Mesenchymal stem cell (in vitro differentiated cells and primary cell): ENCODE measurements around the gene GPR179.

ENCODE experiments used
- DNase-seq: peaks from one replicate; pipeline ENCODE4 v3.0.0-alpha.2; 2013
- H2AFZ ChIP-seq: one replicate; pipeline ENCODE4 v1.6.1; 2013; ENCODE audit warnings: low read depth, mild to moderate bottlenecking, control low read depth, inconsistent platforms, low read length, moderate library complexity
- H2AK5ac ChIP-seq: 2 replicates; pipeline ENCODE4 v1.6.1; 2013; ENCODE audit warnings: low read length, moderate library complexity, mild to moderate bottlenecking, inconsistent platforms; ENCODE audit not compliant: severe bottlenecking
- H2BK120ac ChIP-seq: one replicate; pipeline ENCODE4 v1.6.1; 2013; ENCODE audit warnings: low read depth, mild to moderate bottlenecking, inconsistent platforms, low read length, moderate library complexity
- H2BK12ac ChIP-seq, 2 experiments: one replicate each; pipeline ENCODE4 v1.6.1; 2013; ENCODE audit warnings: inconsistent platforms in 2 of 2, low read length in 2 of 2, mild to moderate bottlenecking in 2 of 2, moderate library complexity in 2 of 2, control low read depth in 1 of 2
- H2BK15ac ChIP-seq: one replicate; pipeline ENCODE4 v1.6.1; 2013; ENCODE audit warnings: mild to moderate bottlenecking, low read depth, inconsistent platforms; ENCODE audit not compliant: poor library complexity, severe bottlenecking
- H2BK5ac ChIP-seq: 2 replicates; pipeline ENCODE4 v1.6.1; 2013; ENCODE audit warnings: low read depth, mild to moderate bottlenecking, low read length, control low read depth, inconsistent platforms; ENCODE audit not compliant: poor library complexity, severe bottlenecking
- H3K14ac ChIP-seq, 2 experiments: one replicate each; pipeline ENCODE4 v1.6.1; 2013; ENCODE audit warnings: inconsistent platforms in 2 of 2, low read length in 2 of 2, control low read depth in 1 of 2, mild to moderate bottlenecking in 1 of 2, moderate library complexity in 1 of 2
- H3K18ac ChIP-seq, 2 experiments: one replicate each; pipeline ENCODE4 v1.6.1; 2013; ENCODE audit warnings: inconsistent platforms in 2 of 2, low read length in 2 of 2, control low read depth in 1 of 2, low read depth in 1 of 2, mild to moderate bottlenecking in 1 of 2
- H3K23ac ChIP-seq, 2 experiments: one replicate each; pipeline ENCODE4 v1.6.1; 2013; ENCODE audit warnings: inconsistent platforms in 2 of 2, low read length in 2 of 2, mild to moderate bottlenecking in 2 of 2, moderate library complexity in 2 of 2, control low read depth in 1 of 2
- H3K27ac ChIP-seq: 2 replicates; pipeline ENCODE4 v1.5.1; 2013; ENCODE audit warnings: mild to moderate bottlenecking, moderate library complexity, low read length, control low read depth, inconsistent platforms; ENCODE audit not compliant: poor library complexity, severe bottlenecking
- H3K27me3 ChIP-seq, 2 experiments: 2 replicates each; pipeline versions ENCODE4 v1.6.1 to v1.7.0; 2013; ENCODE audit warnings: low read length in 2 of 2, mild to moderate bottlenecking in 2 of 2, moderate library complexity in 2 of 2, control low read depth in 1 of 2, inconsistent platforms in 1 of 2; ENCODE audit not compliant: control insufficient read depth in 1 of 2, insufficient read depth in 1 of 2
- H3K36me3 ChIP-seq, 2 experiments: 2 replicates each; pipeline versions ENCODE4 v1.6.1 to v1.7.0; 2013; ENCODE audit warnings: low read length in 2 of 2, control low read depth in 1 of 2, inconsistent platforms in 1 of 2, low read depth in 1 of 2, mild to moderate bottlenecking in 1 of 2; ENCODE audit not compliant: insufficient read depth in 2 of 2, control insufficient read depth in 1 of 2
- H3K4ac ChIP-seq, 2 experiments: one replicate each; pipeline ENCODE4 v1.6.1; 2013; ENCODE audit warnings: inconsistent platforms in 2 of 2, low read length in 2 of 2, mild to moderate bottlenecking in 2 of 2, moderate library complexity in 2 of 2, control low read depth in 1 of 2, low read depth in 1 of 2
- H3K4me1 ChIP-seq: 2 replicates; pipeline ENCODE4 v1.6.1; 2013; ENCODE audit warnings: low read depth, low read length, control low read depth; ENCODE audit not compliant: control insufficient read depth, insufficient read depth
- H3K4me2 ChIP-seq: 2 replicates; pipeline ENCODE4 v1.6.1; 2013; ENCODE audit warnings: low read length, mild to moderate bottlenecking, inconsistent platforms; ENCODE audit not compliant: poor library complexity, severe bottlenecking
- H3K4me3 ChIP-seq, 2 experiments: 2 replicates each; pipeline versions ENCODE4 v1.5.1 to v1.7.0; 2013; ENCODE audit warnings: low read length in 2 of 2, mild to moderate bottlenecking in 2 of 2, control low read depth in 1 of 2, low read depth in 1 of 2; ENCODE audit not compliant: insufficient read depth in 1 of 2
- H3K79me1 ChIP-seq: replicated peaks from 2 replicates; pipeline ENCODE4 v1.6.1; 2013; ENCODE audit warnings: mild to moderate bottlenecking, control low read depth, low read length, inconsistent platforms; ENCODE audit not compliant: poor library complexity, severe bottlenecking
- H3K9ac ChIP-seq: 2 replicates; pipeline ENCODE4 v1.7.0; 2013; ENCODE audit warnings: mild to moderate bottlenecking, low read length, moderate library complexity
- H3K9me3 ChIP-seq: 2 replicates; pipeline ENCODE4 v1.7.0; 2013; ENCODE audit warnings: mild to moderate bottlenecking, low read length; ENCODE audit not compliant: control insufficient read depth
- H4K8ac ChIP-seq: one replicate; pipeline ENCODE4 v1.6.1; 2013; ENCODE audit warnings: inconsistent platforms, mild to moderate bottlenecking, low read length, moderate library complexity
- H4K91ac ChIP-seq: one replicate; pipeline ENCODE4 v1.6.1; 2013; ENCODE audit warnings: mild to moderate bottlenecking, low read length, inconsistent platforms
- WGBS: methylation state at CpG from one replicate; pipeline ENCODE4 v1.1.7; 2013; ENCODE audit warnings: mixed read lengths; 5-methylcytosine and 5-hydroxymethylcytosine counted together

The GPR179 gene

GRCh38 chr17:38336838-38337237 lies 6.9 kb downstream of the GPR179 start:
- Histone ChIP-seq H3K14ac (no peak overlapping the region), H3K4me2 (no peak overlapping the region), H3K79me1 (no peaks in the 10 kb centered on the region), H3K18ac (no peak overlapping the region), H3K4me1 (peaks cover 5% of the 10 kb centered on the region), H3K23ac (no peak overlapping the region), H3K27me3 (peaks cover 76 to 78% of the 10 kb centered on the region in 2 experiments), H4K91ac (no peak overlapping the region), H4K8ac (no peak overlapping the region), H3K36me3 (no peaks in the 10 kb centered on the region), H3K9me3 (no peaks in the 10 kb centered on the region), H3K27ac (no peak overlapping the region), H2BK15ac (no peak overlapping the region), H2AK5ac (no peak overlapping the region), H3K9ac (no peak overlapping the region), H2BK12ac (no peak overlapping the region), H2BK5ac (no peak overlapping the region), H3K4me3 (no peak overlapping the region), H2BK120ac (no peak overlapping the region), H2AFZ (no peak overlapping the region), H3K4ac (no peak overlapping the region)
- 97% methylated on average over 10 of the region's 11 CpGs for WGBS
- DNase-seq: no peak

DNA sequence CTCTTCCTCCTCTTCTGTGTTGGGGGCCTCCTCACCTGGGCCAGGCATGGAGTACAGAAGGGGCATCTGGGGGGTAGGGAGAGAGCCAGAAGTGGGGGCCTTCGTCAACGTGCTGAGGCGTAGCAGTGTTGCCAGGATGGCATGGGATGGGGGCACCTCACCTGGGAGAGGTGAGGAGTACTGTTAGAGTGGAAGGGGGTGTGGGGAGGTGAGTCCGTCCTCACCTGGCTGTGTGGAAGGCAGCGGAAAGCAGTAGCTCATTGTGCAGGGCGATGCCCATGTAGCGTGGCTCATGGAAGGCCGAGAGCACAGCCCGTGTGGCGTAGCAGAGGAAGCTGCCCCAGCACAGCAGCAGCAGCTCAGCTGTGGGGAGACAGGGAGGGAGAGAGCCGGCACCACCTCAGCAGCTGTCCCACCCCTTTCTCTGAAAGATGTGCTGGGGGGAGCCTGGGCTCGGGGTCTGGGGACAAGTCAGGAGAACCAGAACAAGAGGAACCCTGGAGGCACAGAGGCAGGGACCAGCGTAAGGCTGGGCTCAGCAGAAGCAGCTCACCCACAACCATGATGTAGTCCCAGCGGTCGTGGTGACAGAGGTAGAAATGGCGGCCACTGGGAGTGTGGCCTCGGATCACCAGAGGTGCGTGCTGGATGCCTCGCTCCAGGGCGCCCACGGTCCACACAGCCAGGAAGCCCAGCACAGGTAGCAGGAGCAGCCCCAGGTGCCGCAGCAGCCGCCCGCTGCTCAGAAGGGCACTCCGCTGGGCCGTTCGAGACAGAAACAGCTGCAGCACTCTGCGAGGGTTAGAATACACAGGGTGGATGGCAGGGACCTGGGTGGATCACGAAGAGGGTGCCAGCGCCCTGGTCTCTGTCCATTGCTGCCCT lies 9.0 kb downstream of the GPR179 start:
- Histone ChIP-seq H4K91ac (no peak overlapping the region), H4K8ac (no peak overlapping the region), H3K18ac (no peak overlapping the region), H3K79me1 (no peaks in the 10 kb centered on the region), H3K36me3 (no peaks in the 10 kb centered on the region), H3K27ac (no peak overlapping the region), H3K9ac (no peak overlapping the region), H2AFZ (no peak overlapping the region), H2BK120ac (no peak overlapping the region), H3K27me3 (peaks cover 84 to 91% of the 10 kb centered on the region in 2 experiments), H3K4me1 (no peaks in the 10 kb centered on the region), H2BK15ac (no peak overlapping the region), H2AK5ac (no peak overlapping the region), H3K9me3 (no peaks in the 10 kb centered on the region), H2BK5ac (no peak overlapping the region), H3K4me2 (no peak overlapping the region), H2BK12ac (no peak overlapping the region), H3K4me3 (peak overlapping the region in 1 of 2 experiments; percentile 2), H3K23ac (no peak overlapping the region), H3K4ac (no peak overlapping the region), H3K14ac (no peak overlapping the region)
- WGBS: 90% methylated on average over 28 of the region's 30 CpGs
- no peak for DNase-seq

DNA sequence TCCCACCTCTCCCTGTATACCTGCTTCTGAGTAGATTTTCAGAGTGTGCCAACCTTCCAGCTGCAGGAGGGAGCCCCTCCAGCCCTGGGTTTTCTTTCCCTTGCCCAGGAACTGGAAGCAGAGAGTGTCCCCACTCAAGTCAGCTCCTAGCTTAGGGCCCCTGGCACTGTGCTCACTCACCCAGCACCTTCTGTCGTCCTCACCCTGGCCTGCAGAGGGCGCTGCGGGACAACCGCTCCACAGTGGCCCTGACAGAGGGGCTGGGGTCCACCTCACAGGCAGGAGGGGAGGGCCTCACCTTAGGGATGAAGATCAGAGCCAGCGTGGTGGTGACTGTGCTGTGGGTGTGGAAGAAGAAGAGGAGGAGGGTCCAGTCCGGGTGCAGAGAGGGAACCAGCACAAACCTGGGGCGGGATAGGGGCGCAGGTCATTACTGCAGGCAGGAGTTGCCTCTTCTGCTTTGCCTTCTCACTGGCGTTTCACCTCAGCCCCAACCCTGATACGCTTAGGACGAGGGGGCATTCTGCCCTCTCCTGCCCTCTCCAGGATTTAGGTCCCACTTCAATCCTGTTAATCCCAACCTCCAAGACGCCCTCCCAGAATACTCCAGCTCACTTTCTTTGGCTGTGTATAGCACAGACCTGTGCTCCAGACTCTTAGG lies 10.0 kb downstream of the GPR179 start:
- no peak overlapping the region for H2BK12ac ChIP-seq
- no peak overlapping the region for H3K4me2 ChIP-seq
- H2BK15ac ChIP-seq: no peak overlapping the region
- no peak overlapping the region for H3K27ac ChIP-seq
- H3K36me3 ChIP-seq: no peaks in the 10 kb centered on the region
- H3K4me1 ChIP-seq: peaks cover 2% of the 10 kb centered on the region
- H3K4me3 ChIP-seq: no peak overlapping the region
- no peaks in the 10 kb centered on the region for H3K79me1 ChIP-seq
- no peak overlapping the region for H2AK5ac ChIP-seq
- no peak overlapping the region for H2BK5ac ChIP-seq
- peak; percentile 18 for DNase-seq
- no peak overlapping the region for H4K8ac ChIP-seq
- WGBS: 42% methylated on average over 12 of the region's 12 CpGs
- no peak overlapping the region for H3K18ac ChIP-seq
- H3K9ac ChIP-seq: no peak overlapping the region
- no peak overlapping the region for H4K91ac ChIP-seq
- no peak overlapping the region for H2AFZ ChIP-seq
- H3K23ac ChIP-seq: peak overlapping the region in 1 of 2 experiments; percentile 23
- no peak overlapping the region for H2BK120ac ChIP-seq
- no peak overlapping the region for H3K4ac ChIP-seq
- H3K27me3 ChIP-seq: peaks cover 85 to 94% of the 10 kb centered on the region in 2 experiments
- no peaks in the 10 kb centered on the region for H3K9me3 ChIP-seq
- H3K14ac ChIP-seq: peak overlapping the region in 1 of 2 experiments; percentile 63

DNA sequence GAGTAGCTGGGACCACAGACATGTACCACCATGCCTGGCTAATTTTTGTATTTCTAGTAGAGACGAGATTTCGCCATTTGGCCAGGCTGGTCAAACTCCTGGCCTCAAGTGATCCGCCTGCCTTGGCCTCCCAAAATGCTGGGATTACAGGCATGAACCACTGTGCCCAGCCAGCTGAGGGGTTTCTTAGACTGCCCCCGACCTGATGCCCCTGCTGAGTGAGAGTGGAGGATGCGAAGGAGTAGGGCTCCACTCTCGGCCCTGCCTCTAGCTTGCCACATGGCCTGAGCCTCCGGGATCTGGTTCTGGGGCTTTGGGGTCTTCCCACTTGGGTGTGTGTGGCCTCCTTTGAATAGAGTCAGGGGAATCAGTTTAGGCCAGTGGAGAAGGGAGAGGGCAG lies 11.0 kb downstream of the GPR179 start:
- Histone ChIP-seq H4K91ac (no peak overlapping the region), H2AFZ (no peak overlapping the region), H3K9ac (no peak overlapping the region), H3K4me2 (no peak overlapping the region), H3K27me3 (peaks cover 86 to 89% of the 10 kb centered on the region in 2 experiments), H2BK12ac (no peak overlapping the region), H3K9me3 (no peaks in the 10 kb centered on the region), H4K8ac (no peak overlapping the region), H3K79me1 (no peaks in the 10 kb centered on the region), H3K4ac (no peak overlapping the region), H3K4me3 (no peak overlapping the region), H3K36me3 (no peaks in the 10 kb centered on the region), H2AK5ac (no peak overlapping the region), H3K23ac (no peak overlapping the region), H3K14ac (no peak overlapping the region), H2BK5ac (no peak overlapping the region), H2BK120ac (no peak overlapping the region), H3K4me1 (peaks cover 2% of the 10 kb centered on the region), H2BK15ac (no peak overlapping the region), H3K27ac (no peak overlapping the region), H3K18ac (no peak overlapping the region)
- 86% methylated on average over 7 of the region's 7 CpGs for WGBS
- no peak for DNase-seq
